Naive B cell (primary cell): Measurements from ENCODE around the gene FMO1. TPM values are rescaled to one million over a fixed set of nuclear protein-coding genes. Genes with fewer than 3 reads are reported as not detected.
"Not testable (repeated sequence)": the region's sequence is repeated elsewhere in the genome, so short reads cannot be mapped to it uniquely, and the experiment has no call there.

Experiments
- ATAC-seq, 2 donors: fragments of 150-1000 bp; cut with Tn5 transposase; 2 replicates each; pipeline ENCODE4 v1.10.0; 2021; ENCODE audit warnings: low read depth in 2 of 2, mild to moderate bottlenecking in 2 of 2, moderate library complexity in 2 of 2
- DNase-seq: peaks from one replicate; pipeline ENCODE4 v3.0.0; 2022
- H3K27ac Mint-ChIP-seq, 6 donors: one replicate each; pipeline ENCODE4 v1.8.0; 2020 to 2022; ENCODE audit warnings: mild to moderate bottlenecking in 6 of 6, mixed read lengths in 6 of 6, moderate library complexity in 5 of 6, inconsistent platforms in 2 of 6
- H3K27me3 Mint-ChIP-seq, 3 donors: one replicate each; pipeline ENCODE4 v1.8.0; 2021 to 2022; ENCODE audit warnings: mixed read lengths in 3 of 3, mild to moderate bottlenecking in 1 of 3
- H3K36me3 Mint-ChIP-seq, 2 donors: one replicate each; pipeline ENCODE4 v1.8.0; 2020 to 2022; ENCODE audit warnings: mixed read lengths in 2 of 2, inconsistent platforms in 1 of 2, mild to moderate bottlenecking in 1 of 2
- H3K4me1 Mint-ChIP-seq, 3 donors: one replicate each; pipeline ENCODE4 v1.8.0; 2020 to 2022; ENCODE audit warnings: mixed read lengths in 3 of 3, inconsistent platforms in 1 of 3, mild to moderate bottlenecking in 1 of 3, moderate library complexity in 1 of 3
- H3K4me3 Mint-ChIP-seq, 8 donors: one replicate each; pipeline ENCODE4 v1.8.0; 2020 to 2022; ENCODE audit warnings: mild to moderate bottlenecking in 8 of 8, mixed read lengths in 8 of 8, moderate library complexity in 8 of 8, inconsistent platforms in 2 of 8
- H3K9me3 Mint-ChIP-seq, 7 donors: one replicate each; pipeline ENCODE4 v1.8.0; 2020 to 2022; ENCODE audit warnings: mixed read lengths in 7 of 7, mild to moderate bottlenecking in 5 of 7, inconsistent platforms in 2 of 7, moderate library complexity in 1 of 7
- polyA plus RNA-seq, 6 donors: library from polyadenylated mRNA; unstranded; fragments of 300-500 nt; fragmentation: Illumina TruSeq; gene quantifications; one replicate each; pipeline ENCODE4 v1.2.3, GENCODE V29; 2021; ENCODE audit warnings: low read depth in 6 of 6

FMO1 gene
- polyA plus RNA-seq, 6 donors from 2014 or later: 0.84 to 5.6 (median 1.7) TPM

DNA sequence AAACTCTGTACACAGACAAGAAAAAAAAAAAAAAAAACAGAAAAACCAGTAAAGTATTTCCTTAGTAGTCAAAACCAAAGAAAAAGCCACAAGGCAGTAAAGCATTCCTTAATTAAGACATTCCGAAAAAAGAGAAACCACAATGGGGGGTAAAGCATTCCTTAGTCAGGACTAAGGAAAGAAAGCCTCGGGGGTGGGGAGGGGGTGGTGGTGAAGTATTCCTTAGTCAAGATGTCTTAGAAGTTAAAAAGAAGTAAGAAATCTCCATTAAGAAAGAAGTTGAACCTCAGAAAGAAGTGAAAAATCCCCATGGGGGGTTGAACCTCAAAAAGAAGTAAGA is 28.2 kb upstream of the FMO1 start:
- ATAC-seq: no peak
- H3K27ac Mint-ChIP-seq: peak overlapping the region in 2 of 6 donors; percentile 33 to 88
- H3K36me3 Mint-ChIP-seq: no peaks in the 10 kb centered on the region
- peaks cover 0 to 4% (median 0%) of the 10 kb centered on the region in 3 donors for H3K27me3 Mint-ChIP-seq
- peaks cover 0 to 3% (median 0%) of the 10 kb centered on the region in 7 donors for H3K9me3 Mint-ChIP-seq
- no peak for DNase-seq
- no peak overlapping the region for H3K4me3 Mint-ChIP-seq
- H3K4me1 Mint-ChIP-seq: no peaks in the 10 kb centered on the region

DNA sequence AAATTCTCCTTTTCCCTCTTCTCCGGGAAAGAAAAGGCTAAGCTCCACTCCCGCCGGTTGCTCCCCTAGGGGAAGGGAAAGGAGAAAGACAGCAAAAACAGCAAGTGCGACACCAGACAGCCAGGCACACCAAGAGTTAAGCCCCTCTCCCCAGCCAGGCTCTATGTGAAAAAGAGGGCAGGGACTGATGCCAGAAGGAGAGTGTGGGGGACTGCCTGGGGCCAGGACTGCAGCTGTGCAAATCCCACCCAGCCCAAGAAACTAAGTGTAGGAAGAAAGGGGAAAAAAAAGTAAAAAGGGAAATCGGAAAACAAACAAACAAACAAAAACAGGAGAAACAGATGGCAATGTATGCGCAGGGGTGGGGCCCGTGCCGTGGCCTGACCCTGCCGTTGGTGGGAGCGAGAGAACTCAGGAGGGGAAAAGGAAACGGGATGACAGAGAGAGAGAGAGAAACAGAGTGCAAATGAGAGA is 27.7 kb upstream of the FMO1 start:
- ATAC-seq: no peak
- DNase-seq: no peak
- Mint-ChIP-seq H3K4me3 (no peak overlapping the region), H3K27me3 (peaks cover 0 to 4% (median 0%) of the 10 kb centered on the region in 3 donors), H3K9me3 (peaks cover 0 to 5% (median 0%) of the 10 kb centered on the region in 7 donors), H3K4me1 (no peaks in the 10 kb centered on the region), H3K36me3 (no peaks in the 10 kb centered on the region), H3K27ac (peak overlapping the region in 1 of 6 donors; percentile 68)

DNA sequence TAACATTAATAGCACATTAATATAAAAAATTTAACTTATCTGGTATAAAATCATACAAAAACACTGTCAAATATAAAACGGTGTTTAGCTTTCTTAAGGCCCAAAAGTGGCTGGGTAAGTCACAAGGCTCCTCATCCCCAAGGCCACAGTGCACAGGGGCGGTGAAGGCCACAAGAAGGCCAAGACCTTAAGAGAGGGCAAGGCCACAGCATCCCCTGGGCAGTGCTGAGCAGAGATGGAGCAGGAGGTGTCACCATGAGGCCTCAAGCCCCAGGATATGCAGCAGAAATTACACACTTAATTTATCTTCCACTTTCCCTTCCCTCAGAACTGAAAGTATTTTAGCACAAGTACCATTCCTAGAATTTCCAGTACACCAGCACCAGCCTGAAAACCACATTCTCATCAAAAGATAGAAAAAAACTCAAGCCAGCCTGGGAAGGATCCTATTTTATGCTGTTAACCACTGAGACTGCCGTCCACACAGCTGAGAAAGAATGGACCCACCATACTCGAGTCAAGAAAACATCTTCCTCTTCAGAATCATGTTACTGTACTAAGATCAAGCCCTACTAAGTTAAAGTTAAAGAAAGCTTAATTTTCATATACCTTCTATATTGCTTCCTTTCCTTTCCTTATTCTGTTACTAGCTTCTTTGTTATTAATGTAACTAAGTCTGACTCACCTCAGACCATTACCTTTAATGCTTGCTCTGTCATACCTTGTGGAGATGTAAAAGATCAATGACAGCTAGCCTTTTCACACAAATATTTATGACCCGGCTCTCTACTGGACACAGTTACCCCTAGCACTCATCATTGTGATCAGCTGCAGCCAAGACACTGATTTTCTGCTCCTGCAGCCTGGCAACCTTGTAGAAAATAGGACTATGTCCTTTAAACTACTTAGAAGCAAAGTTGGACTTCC is 26.4 kb upstream of the FMO1 start:
- Mint-ChIP-seq H3K27me3 (peaks cover 0 to 8% (median 0%) of the 10 kb centered on the region in 3 donors), H3K27ac (no peak overlapping the region), H3K36me3 (no peaks in the 10 kb centered on the region), H3K4me1 (no peaks in the 10 kb centered on the region), H3K9me3 (peaks cover 0 to 6% (median 0%) of the 10 kb centered on the region in 7 donors), H3K4me3 (no peak overlapping the region)
- ATAC-seq (no peak), DNase-seq (no peak)

DNA sequence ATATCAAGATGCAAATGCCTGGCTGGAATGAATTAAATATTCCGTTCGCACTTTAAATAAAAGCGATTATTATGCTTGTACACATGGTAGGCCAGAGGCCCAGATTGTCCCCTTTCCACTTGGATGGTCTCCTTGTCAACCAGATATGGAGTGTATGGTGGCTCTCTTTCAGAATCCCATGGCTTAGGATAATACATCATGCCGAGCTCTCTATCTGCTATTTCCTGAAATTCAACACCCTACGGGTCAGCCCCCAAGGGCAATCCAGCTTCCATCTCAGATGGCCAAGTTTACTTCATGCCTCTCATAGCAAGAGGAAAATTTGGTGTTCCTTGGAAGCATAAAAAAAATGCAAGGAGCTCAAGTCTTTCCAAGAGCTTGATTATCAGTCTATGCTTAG is 25.4 kb upstream of the FMO1 start:
- Mint-ChIP-seq H3K4me3 (no peak overlapping the region), H3K36me3 (no peaks in the 10 kb centered on the region), H3K4me1 (no peaks in the 10 kb centered on the region), H3K9me3 (peaks cover 0 to 6% (median 0%) of the 10 kb centered on the region in 7 donors), H3K27ac (no peak overlapping the region), H3K27me3 (peaks cover 0 to 8% (median 0%) of the 10 kb centered on the region in 3 donors)
- DNase-seq (no peak), ATAC-seq (no peak)

DNA sequence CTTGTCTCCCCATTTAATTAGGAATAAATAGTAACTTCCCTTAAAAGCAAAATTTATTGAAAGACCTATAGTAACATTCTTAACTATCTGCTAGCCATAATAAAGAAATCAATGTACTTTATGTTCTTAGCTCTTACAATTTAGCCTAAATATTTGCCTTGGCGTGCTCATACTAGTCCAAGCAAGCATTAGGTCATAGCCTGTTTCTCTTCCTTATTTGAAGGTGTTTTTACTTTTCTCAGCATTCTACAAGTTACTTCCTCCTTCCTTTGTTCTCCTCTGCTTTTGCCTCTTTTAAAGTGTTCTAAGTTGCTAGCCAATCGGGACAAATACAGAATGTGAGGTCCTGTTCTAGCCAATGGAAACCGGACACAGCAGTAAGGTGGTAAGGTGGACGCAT is 24.0 kb upstream of the FMO1 start:
- H3K4me1 Mint-ChIP-seq, H3K4me3 Mint-ChIP-seq, DNase-seq, H3K27ac Mint-ChIP-seq, H3K9me3 Mint-ChIP-seq, H3K27me3 Mint-ChIP-seq, H3K36me3 Mint-ChIP-seq, ATAC-seq: not testable (repeated sequence)

DNA sequence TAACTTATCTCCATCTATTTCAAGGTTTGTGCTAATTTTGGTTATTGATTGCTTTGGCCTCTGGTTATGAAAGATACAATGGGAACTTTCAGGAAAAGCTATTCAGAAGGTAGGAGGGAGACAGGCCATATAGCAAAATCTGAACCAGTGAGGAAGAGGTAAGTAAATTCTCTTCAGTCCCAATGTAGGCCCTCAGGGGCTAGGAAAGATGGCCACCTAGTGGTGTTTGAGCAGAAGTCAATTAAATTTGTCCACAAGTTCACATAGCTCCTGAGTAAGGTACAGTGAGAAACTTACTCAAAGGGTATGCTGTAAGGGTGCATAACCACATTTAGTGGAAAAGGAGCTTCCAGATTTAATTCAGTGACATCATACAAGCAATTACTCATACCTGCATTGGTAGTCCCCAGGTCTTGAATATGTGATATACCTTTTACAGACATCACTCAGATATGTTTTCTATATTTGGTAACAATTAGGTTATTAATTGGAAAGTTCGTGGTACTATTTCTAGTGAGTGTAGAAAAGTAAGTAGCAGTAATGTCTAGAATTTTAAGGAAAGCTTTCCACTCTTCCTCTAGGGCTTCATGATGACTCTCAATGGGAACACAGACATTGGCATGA is 21.4 kb upstream of the FMO1 start:
- H3K27ac Mint-ChIP-seq: no peak overlapping the region
- peak in 1 of 2 donors; percentile 61 for ATAC-seq
- H3K4me1 Mint-ChIP-seq: no peaks in the 10 kb centered on the region
- no peaks in the 10 kb centered on the region for H3K36me3 Mint-ChIP-seq
- H3K27me3 Mint-ChIP-seq: peaks cover 0 to 8% (median 7%) of the 10 kb centered on the region in 3 donors
- H3K9me3 Mint-ChIP-seq: peaks cover 0 to 6% (median 0%) of the 10 kb centered on the region in 7 donors
- no peak for DNase-seq
- H3K4me3 Mint-ChIP-seq: no peak overlapping the region

DNA sequence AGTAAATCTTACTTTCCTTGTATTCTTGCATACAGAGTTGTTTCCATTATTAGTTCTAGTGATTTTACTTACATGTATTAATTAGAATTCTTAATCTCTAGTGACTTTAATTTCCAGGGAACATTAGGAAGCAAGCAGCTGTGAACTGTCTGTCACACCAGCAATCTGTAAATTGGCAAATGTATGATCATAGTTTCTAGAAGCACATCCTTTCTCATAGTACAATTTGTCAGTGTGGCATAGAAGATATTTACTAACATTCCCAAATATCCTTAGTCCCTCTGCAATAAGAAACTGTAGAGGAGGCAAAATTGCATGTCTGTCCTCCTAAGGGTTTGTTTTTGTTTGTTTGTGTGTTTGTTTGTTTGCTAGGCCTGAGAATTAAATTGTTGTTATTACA is 17.0 kb upstream of the FMO1 start:
- Mint-ChIP-seq H3K4me3 (no peak overlapping the region), H3K27me3 (peaks cover 0 to 8% (median 7%) of the 10 kb centered on the region in 3 donors), H3K27ac (no peak overlapping the region), H3K4me1 (no peaks in the 10 kb centered on the region), H3K9me3 (peaks cover 3 to 11% (median 5%) of the 10 kb centered on the region in 7 donors), H3K36me3 (no peaks in the 10 kb centered on the region)
- DNase-seq (no peak), ATAC-seq (no peak)

DNA sequence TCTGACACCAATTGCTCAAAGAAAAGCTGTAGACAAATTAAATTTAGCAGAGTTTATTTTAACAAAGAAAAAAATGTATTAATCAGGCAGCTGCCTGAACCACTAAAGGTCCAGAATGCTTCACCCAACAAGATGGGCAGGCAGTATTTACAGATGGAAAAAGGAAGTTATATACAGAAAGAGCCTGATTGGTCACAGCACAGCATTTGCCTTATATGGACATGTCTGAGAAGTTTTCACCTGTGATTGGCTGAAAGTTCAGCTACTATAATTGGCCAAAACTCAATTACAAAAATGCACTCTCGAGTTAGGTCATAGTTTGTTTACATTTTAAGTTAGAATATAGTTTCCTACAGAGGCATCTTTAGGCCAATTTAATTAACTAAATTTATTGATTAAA is 15.1 kb upstream of the FMO1 start:
- DNase-seq: no peak
- Mint-ChIP-seq H3K27me3 (peaks cover 7 to 15% (median 8%) of the 10 kb centered on the region in 3 donors), H3K4me1 (no peaks in the 10 kb centered on the region), H3K9me3 (peaks cover 3 to 22% (median 8%) of the 10 kb centered on the region in 7 donors), H3K4me3 (no peak overlapping the region), H3K27ac (peak overlapping the region in 1 of 6 donors; percentile 36), H3K36me3 (peaks cover 0 to 4% of the 10 kb centered on the region in 2 donors)
- no peak for ATAC-seq

DNA sequence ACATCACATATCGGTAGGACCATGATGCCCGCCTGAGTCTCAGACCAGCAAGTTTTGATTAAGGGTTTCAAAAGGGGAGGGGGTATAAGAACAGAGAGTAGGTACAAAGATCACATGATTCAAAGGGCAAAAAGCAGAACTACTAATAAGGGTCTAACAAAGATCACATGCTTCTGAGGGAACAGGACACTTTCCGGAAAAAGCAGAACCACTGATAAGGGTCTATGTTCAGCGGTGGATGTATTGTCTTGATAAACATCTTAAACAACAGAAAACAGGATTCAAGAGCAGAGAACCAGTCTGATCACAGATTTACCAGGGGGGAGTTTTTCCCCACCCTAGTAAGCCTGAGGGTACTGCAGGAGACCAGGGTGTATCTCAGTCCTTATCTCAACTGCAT is 12.1 kb upstream of the FMO1 start:
- H3K9me3 Mint-ChIP-seq: peaks cover 8 to 47% (median 22%) of the 10 kb centered on the region in 7 donors
- ATAC-seq, H3K4me1 Mint-ChIP-seq, H3K4me3 Mint-ChIP-seq, DNase-seq: not testable (repeated sequence)
- peak overlapping the region in 1 of 6 donors; percentile 63 for H3K27ac Mint-ChIP-seq
- peaks cover 22 to 30% (median 26%) of the 10 kb centered on the region in 3 donors for H3K27me3 Mint-ChIP-seq
- peaks cover 13 to 28% of the 10 kb centered on the region in 2 donors for H3K36me3 Mint-ChIP-seq

DNA sequence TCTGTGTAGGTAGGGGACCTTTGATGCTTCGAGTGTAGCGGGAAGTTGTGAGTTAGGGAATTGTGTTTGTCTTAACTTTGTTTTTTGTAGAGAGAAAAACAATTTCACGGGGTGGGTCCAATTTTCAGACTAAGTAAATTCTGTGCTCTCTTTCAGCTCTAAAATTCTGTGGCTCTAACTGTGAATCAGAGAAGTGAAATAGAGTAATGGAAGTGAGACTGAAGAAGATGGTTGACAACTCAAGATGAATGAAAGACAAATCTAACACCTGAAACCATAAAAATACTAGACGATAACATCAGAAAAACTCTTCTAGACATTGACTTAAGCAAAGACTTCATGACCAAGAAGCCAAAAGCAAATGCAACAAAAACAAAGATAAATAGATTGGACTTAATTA is 4.4 kb upstream of the FMO1 start:
- peaks cover 7 to 17% of the 10 kb centered on the region in 2 donors for H3K36me3 Mint-ChIP-seq
- no peak overlapping the region for H3K4me3 Mint-ChIP-seq
- peaks cover 11 to 21% (median 14%) of the 10 kb centered on the region in 3 donors for H3K27me3 Mint-ChIP-seq

DNA sequence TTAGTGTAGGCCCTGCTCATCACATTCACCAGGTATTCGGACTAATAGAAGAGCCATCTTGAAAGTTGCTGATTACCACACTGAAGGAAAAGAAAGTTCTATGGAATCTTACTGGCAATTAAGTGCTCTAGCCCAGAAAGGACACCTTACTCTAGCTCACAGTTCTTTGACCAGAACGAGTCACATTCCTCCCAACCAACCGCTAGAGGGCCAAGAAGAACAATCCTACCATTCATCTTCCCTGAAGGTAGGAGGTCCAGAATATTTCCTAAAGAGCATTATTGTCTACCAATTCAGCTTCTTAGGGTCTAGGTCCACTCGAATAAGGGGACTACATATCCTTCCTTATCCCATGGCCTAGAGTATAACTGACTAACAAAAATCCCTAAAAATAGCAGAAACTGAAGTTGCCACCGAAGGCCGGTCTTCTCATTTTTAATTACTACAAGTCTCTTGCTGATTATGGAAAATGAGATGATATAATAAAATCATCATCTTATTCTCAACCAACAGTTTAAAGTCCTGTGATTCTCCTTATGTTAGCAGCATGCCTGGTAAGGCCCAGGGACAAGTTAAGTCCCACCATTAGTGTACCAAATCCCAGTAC is 2.7 kb upstream of the FMO1 start:
- peak; percentile 38 to 58 for ATAC-seq
- DNase-seq: peak; percentile 7
- Mint-ChIP-seq H3K27me3 (peaks cover 0 to 14% (median 5%) of the 10 kb centered on the region in 3 donors), H3K27ac (peak overlapping the region in 1 of 6 donors; percentile 0), H3K4me1 (no peaks in the 10 kb centered on the region), H3K36me3 (peaks cover 0 to 2% of the 10 kb centered on the region in 2 donors), H3K4me3 (no peak overlapping the region), H3K9me3 (peaks cover 0 to 3% (median 0%) of the 10 kb centered on the region in 7 donors)

More for the DNA sequence above, 4.4 kb upstream of the FMO1 start:
- no peak for ATAC-seq
- Mint-ChIP-seq H3K27ac (peak overlapping the region in 1 of 6 donors; percentile 71), H3K4me1 (no peaks in the 10 kb centered on the region), H3K9me3 (peaks cover 0 to 18% (median 11%) of the 10 kb centered on the region in 7 donors)
- DNase-seq: no peak

DNA sequence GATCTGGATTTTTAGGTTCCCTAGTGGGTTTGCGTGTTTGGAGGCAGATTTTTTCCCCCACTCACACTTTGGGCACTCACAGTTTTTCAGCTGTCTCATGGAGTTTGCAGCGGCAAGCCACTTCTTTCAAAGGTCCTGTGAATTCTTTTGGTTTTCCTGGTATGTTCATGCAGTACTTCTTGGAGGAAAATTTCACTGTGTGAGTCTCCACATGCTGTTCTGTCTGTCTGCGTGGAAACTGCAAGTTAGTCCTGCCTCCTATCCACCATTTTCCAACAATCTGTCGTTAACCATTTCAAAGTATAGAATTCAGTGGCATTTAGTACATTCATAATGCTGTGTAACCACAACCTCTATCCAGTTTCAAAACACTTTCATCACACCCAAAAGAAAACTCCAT is 793 bp upstream of the FMO1 start:
- no peak for ATAC-seq
- Mint-ChIP-seq H3K9me3 (no peaks in the 10 kb centered on the region), H3K4me3 (no peak overlapping the region), H3K36me3 (no peaks in the 10 kb centered on the region), H3K27ac (peak overlapping the region in 1 of 6 donors; percentile 48), H3K4me1 (peaks cover 4 to 14% (median 4%) of the 10 kb centered on the region in 3 donors), H3K27me3 (peaks cover 0 to 14% (median 8%) of the 10 kb centered on the region in 3 donors)
- no peak for DNase-seq

DNA sequence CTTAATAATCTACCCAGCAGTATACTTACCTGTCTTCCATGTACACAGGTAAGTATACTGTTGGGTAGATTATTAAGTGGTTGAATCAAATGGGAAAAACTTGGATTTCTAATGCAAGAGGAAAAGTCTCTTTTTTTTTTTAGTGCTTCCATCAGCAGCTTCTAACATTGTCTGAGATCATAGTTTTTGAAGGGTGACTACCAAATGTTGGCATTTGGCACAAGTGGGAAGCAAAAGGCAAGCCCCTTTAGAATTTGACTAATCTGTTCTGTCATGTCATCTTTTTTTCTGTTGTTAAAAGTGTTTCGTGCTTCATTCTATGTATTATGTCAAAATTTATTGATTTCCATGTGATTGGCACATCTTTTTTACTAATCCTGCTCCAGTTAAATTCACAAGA is 547 bp downstream of the FMO1 start:
- DNase-seq (no peak), ATAC-seq (no peak)
- H3K27ac Mint-ChIP-seq: no peak overlapping the region
- H3K4me1 Mint-ChIP-seq: peaks cover 5 to 18% (median 13%) of the 10 kb centered on the region in 3 donors
- peaks cover 0 to 9% (median 8%) of the 10 kb centered on the region in 3 donors for H3K27me3 Mint-ChIP-seq
- H3K4me3 Mint-ChIP-seq: no peak overlapping the region
- no peaks in the 10 kb centered on the region for H3K9me3 Mint-ChIP-seq
- H3K36me3 Mint-ChIP-seq: no peaks in the 10 kb centered on the region
